ENCODE results near the gene RAD21L1.

Gene RAD21L1

GRCh38 chr20:1293641-1294379 is 68.0 kb downstream of the RAD21L1 start:
- no peak for DNase-seq (ENCODE audit: low read depth in 4 of 4, low spot score in 1 of 4)

DNA sequence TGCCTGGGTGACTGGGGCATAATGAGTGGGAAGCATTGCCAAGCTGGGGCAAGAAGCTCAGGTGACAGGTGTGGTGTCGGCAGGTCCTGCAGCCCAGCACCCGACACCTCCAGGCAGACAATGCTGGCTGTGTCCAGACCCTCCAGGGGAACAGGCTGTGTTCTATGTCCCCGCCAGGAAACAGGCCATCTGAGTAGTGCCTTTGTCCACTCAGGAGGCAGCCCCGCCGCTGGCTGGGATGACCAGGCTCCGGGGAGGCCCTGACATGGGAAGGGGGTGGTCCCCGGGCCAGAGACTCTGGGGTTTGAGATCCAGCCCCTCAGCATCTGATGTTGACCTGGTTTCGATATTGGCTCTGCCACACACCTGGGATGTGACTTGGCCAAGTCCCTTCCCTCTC is 68.7 kb downstream of the RAD21L1 start:
- DNase-seq (ENCODE audit: low read depth in 4 of 4, low spot score in 1 of 4) = no peak

GRCh38 chr20:1295276-1295930 is 69.6 kb downstream of the RAD21L1 start:
- DNase-seq (ENCODE audit: low read depth in 4 of 4, low spot score in 1 of 4) = no peak

DNA sequence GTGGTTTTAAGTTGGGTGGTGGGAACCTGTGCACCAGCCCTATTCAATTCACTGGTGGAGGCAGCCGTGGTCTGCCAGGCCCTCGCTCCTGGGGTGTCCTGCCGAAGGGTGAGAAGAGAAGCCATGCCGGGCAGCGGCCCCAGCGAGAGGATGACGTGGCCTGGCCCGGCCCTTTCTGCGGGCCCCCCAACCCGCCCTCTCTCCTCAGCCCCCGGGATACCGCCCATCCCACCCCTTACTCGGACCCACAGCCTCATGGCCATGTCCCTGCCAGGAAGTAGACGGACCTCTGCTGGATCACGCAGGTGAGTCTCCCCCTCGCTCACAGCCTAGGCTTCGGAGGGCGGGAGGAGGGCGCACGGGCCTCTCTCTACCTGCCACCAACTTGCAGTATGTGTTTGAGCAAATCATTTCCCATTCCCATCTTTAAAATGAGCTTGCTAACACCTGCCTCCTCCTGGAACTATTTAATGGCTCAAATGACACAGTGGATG is 70.3 kb downstream of the RAD21L1 start:
- no peak for DNase-seq (ENCODE audit: low read depth in 4 of 4, low spot score in 1 of 4)

GRCh38 chr20:1296922-1297321 is 71.1 kb downstream of the RAD21L1 start:
- DNase-seq (ENCODE audit: low read depth in 4 of 4, low spot score in 1 of 4) = no peak

DNA sequence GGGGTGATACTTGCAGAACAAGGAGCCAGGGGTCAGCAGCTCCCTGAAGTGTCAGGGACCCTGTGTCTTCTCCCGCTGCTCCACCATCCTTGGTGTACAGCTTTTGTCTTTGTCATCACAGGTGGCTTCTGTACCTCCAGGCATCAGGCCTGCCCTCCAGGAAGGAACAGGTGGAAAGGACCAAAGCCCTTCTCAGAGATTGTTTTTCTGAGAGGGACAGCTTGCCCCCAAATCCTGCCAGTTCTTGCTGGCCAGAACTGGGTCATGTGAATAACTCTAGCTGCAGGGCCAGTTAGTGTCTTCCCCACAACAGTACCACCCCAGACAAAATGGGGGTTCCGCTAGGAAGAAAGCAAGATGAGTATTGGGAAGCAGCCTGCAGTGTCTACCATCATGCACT is 71.6 kb downstream of the RAD21L1 start:
- DNase-seq (ENCODE audit: low read depth in 4 of 4, low spot score in 1 of 4) = no peak

- DNase-seq (ENCODE audit: low read depth in 4 of 4, low spot score in 1 of 4) = no peak
Observed at GRCh38 chr20:1298166-1298565, 72.3 kb downstream of the RAD21L1 start.

DNA sequence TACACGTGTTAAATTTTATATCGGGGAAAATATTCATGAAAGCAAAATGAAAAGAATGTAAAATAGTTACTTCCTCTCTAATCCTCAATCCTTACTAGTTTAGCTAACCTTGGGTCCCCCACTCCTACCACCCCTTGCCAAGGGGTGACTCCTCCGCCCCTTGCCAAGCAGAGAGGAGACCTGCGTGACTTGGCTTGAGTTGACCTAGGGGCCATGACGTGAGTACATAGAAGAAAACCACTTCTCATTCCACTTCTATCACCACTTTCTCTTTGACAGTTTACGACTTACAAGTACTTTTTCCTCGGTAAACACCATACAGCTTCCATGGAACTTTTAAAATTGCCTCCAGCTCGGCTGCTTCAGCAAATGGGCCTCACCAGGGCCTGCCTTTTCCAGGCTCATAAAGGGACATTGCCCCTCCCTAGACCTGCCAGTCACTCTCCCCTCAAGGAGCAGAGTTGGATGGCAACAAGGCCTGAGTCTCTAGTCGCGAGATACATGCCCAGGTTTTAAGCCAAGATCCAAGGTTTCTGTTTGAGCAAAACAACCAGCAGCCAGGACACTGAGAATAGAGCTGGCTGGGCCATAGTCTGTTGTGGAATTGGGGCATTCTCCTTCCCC is 73.2 kb downstream of the RAD21L1 start:
- DNase-seq (ENCODE audit: low read depth in 4 of 4, low spot score in 1 of 4) = no peak

- peak in 3 of 4 experiments; percentile 21 to 28 (median 25) for DNase-seq (ENCODE audit: low read depth in 4 of 4, low spot score in 1 of 4)
Observed at GRCh38 chr20:1299522-1299921, 73.7 kb downstream of the RAD21L1 start.

GRCh38 chr20:1300083-1300840 is 74.4 kb downstream of the RAD21L1 start:
- no peak for DNase-seq (ENCODE audit: low read depth in 4 of 4, low spot score in 1 of 4)

DNA sequence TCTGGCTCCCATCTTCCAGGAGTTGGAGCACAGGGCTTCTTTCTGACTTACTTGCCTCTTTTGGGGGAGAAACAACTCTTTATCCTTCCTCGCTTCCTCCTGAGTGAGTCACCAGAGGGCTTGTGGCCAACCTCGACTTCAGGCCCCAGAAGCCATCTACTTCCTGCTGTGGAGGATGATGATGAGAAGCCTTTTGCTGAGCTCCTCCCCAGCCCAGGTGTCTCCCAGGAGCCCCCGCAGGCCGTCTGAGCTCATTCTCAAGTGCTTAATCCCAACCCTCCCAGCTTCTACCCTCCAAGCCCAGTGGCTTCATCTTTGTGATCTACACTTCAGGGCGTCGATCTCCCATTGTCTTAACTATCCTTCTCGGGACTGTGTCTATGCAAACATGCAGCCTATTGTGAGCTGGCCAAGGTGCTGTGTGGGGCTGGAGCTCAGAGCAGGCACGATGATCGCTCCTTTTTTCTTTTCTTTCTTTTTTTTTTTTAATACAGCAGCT is 75.2 kb downstream of the RAD21L1 start:
- peak in 2 of 4 experiments; percentile 22 to 43 for DNase-seq (ENCODE audit: low read depth in 4 of 4, low spot score in 1 of 4)

DNA sequence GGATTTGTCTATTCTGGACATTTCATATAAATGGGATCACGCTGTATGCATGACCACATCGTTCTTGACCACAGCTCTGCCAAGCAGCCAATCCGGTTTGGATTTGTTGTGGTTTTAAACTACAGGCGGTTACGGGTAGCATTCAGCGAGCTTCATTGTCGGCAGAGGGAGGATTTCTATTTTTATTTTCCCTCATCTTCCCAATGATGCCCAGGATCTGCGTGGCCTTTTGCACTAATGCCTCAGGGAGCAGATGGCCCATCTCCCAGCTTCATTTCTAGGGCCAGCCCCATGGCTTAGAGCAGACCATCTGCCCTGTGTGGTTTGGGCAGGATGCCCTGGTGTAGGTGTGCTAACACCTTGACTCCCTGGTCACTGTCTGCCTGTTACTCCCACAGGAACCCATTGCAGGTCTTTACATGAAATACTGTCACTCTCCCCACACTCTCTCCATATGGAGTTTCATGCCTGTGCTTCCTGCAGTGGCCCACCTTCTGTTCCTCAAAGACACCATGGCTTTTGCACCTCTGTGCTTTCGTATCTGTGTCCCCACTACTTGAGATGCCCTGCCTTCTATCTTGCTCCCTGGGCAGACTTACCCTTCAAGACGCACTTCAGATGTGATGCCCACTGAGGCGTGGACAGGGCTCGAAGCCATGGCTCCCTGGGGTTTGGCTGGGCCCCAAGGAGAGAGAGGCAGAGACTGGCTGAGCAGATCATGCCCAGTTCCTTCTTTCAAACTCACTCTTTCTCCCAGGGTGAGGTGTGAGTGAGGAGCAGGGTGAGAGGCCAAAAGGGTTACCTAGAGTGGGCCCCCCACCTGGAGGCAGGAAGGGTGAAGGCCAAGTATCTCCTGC is 77.1 kb downstream of the RAD21L1 start:
- no peak for DNase-seq (ENCODE audit: low read depth in 4 of 4, low spot score in 1 of 4)

- no peak for DNase-seq (ENCODE audit: low read depth in 4 of 4, low spot score in 1 of 4)
Observed at GRCh38 chr20:1304710-1305515, 79.1 kb downstream of the RAD21L1 start.
